ENCODE results near the gene AKR1E2. TPM values are rescaled to one million over a fixed set of nuclear protein-coding genes. Genes with fewer than 3 reads are reported as not detected.

AKR1E2 gene
- total RNA-seq, 8 experiments from 2014 or later = 3.0 to 19.0 (median 5.1) TPM

DNA sequence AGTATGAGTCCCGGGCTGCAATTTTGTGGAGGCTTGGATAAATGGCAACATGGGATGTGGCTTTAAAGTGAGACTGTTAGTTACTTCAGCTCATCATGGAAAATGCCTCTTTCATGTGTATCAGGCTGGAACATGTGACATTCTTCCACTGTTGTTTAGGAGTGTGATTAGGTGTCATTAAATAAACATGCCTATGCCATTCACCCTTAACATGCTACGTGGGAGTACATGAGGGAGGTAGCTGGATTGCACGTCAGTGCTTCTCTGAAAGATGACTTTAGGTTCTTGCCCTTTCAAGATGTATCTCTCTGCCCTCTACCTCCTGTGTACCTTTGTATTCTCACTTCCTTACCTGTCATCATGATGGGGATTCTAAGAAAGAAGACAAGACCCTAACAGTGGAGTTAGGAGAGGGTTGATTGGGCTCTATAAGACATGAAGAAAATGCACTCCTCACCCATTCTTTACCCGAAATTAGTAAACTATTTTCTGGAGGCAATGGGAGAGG lies 8.9 kb downstream of the AKR1E2 start:
- 63 to 88% (median 82%) methylated on average over 1 to 3 of the region's 4 CpGs; no CpG with 5 or more reads in 4 of the 10 experiments for WGBS, 10 experiments
- no peak overlapping the region for H3K4me3 ChIP-seq
- ATAC-seq (replicated peaks in 6 of 8) = no peak
- in situ Hi-C loops (cut with MboI; ENCODE audit: low pct_unique_long_range_greater_than_20kb in 2 of 9, low sequenced_read_pairs in 9 of 9, unreplicated experiment in 9 of 9) = loop anchor here in 4 of 9 experiments (25.0 kb wide), 6 partner anchors 452 to 802 kb away; no protein-coding TSS in a partner anchor
- peaks cover 0 to 9% of the 10 kb centered on the region in 2 donors for H3K4me1 ChIP-seq (replicated peaks in 1 of 2)
- H3K27ac ChIP-seq = no peak overlapping the region

DNA sequence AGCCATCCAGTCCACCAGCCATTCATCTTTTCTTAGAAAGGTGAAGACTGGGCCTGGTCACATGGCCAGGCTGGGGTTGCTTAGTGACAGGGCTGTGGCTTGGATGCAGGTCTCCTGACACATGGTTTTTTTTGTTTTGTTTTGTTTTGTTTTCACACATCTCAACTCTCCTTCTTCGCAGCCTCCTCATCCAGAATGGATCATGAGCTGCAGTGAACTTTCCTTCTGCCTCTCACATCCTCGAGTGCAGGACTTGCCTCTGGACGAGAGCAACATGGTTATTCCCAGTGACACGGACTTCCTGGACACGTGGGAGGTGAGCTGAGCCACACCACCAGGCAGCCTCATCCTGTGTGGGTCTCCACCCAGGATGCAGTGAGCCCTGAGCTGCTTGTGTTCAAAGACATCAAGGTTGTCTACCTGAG lies 9.5 kb downstream of the AKR1E2 start:
- ATAC-seq (replicated peaks in 6 of 8) = peak in 5 of 8 experiments; percentile 35 to 72 (median 57)
- in situ Hi-C loops (cut with MboI; ENCODE audit: low pct_unique_long_range_greater_than_20kb in 2 of 9, low sequenced_read_pairs in 9 of 9, unreplicated experiment in 9 of 9) = loop anchor here in 4 of 9 experiments (25.0 kb wide), 6 partner anchors 452 to 802 kb away; no protein-coding TSS in a partner anchor
- Histone ChIP-seq H3K27ac (no peak overlapping the region), H3K4me3 (no peak overlapping the region), H3K4me1 (replicated peaks in 1 of 2) (peaks cover 0 to 9% of the 10 kb centered on the region in 2 donors)
- WGBS, 10 experiments = 50 to 100% (median 72%) methylated on average over 1 to 4 of the region's 5 CpGs; no CpG with 5 or more reads in 3 of the 10 experiments

DNA sequence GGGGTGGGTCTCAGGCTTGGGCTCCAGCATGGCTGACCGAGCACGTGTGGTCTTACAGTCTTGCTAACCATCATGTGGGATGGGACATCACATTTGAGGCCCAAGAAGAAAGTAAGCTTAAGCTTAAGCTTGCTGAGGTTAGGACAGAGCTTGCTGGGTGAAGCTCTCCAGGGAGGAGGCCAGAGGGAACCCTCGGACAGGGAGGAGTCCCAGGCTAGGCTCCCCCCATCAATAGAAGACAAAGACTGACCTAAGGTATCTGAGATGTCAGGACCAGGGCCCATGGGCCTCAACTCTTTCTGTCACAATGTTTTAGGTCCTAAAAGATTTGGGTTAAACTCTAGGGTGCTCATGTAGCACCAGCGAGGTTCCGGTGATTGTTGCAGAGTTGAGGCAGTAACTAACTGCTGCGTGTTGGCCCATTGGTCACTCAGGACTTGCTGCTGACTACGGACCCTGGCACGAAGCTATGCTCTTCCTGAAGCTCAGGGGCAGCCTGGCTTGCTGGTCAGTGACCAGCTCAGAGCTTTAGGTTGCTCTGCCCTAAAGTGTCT lies 10.5 kb downstream of the AKR1E2 start:
- in situ Hi-C loops (cut with MboI; ENCODE audit: low pct_unique_long_range_greater_than_20kb in 2 of 9, low sequenced_read_pairs in 9 of 9, unreplicated experiment in 9 of 9) = loop anchor here in 4 of 9 experiments (25.0 kb wide), 6 partner anchors 451 to 801 kb away; no protein-coding TSS in a partner anchor
- H3K4me3 ChIP-seq = no peak overlapping the region
- WGBS, 10 experiments = 70 to 100% (median 94%) methylated on average over 2 to 7 of the region's 8 CpGs; no CpG with 5 or more reads in 2 of the 10 experiments
- no peak for ATAC-seq (replicated peaks in 6 of 8)
- no peak overlapping the region for H3K27ac ChIP-seq
- H3K4me1 ChIP-seq (replicated peaks in 1 of 2) = peaks cover 0 to 9% of the 10 kb centered on the region in 2 donors

DNA sequence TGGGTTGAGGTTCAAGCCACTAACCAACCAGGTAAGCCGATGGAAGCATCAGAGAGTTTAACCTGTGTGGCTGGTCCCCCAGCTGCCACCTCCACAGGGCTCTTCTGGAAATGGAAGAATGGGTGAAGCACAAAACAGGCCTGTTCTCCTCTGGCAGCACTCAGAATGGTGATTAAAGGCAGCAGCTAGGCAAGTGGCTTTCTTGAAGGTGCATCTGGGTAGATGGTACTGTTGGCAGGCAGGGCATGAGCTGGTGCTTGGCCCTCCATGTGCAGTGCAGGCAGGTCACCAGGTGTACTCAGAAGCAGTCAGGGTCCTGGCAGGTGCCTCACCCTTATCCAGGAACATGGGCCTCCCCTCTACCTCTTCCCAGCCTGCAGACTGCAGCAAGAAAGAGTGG lies 11.5 kb downstream of the AKR1E2 start:
- no peak overlapping the region for H3K27ac ChIP-seq
- H3K4me1 ChIP-seq (replicated peaks in 1 of 2) = peaks cover 0 to 9% of the 10 kb centered on the region in 2 donors
- no peak for ATAC-seq (replicated peaks in 6 of 8)
- WGBS, 10 experiments = 80 to 100% (median 100%) methylated on average over 1 of the region's 1 CpG; no CpG with 5 or more reads in 5 of the 10 experiments
- in situ Hi-C loops (cut with MboI; ENCODE audit: low pct_unique_long_range_greater_than_20kb in 2 of 9, low sequenced_read_pairs in 9 of 9, unreplicated experiment in 9 of 9) = loop anchor here in 4 of 9 experiments (25.0 kb wide), 6 partner anchors 450 to 800 kb away; no protein-coding TSS in a partner anchor
- no peak overlapping the region for H3K4me3 ChIP-seq

DNA sequence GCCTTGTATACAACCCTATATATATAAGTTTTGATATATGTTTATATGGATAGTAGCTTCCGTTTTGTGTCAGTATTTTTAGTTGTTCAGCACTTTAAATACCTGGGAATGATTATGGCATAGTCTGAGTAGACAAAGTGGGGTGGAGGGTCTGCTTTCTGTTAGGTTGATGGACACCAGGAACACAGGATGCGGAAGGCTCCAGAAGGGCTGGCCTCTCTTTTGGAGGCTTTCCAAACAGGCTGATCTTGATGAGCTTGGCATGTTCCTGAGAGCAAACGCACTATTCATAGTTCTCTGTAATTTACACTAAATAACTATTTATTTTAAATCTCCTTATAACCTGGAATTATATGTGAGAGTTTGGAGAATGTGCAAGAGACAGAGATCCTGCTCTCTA lies 12.7 kb downstream of the AKR1E2 start:
- peaks cover 0 to 9% of the 10 kb centered on the region in 2 donors for H3K4me1 ChIP-seq (replicated peaks in 1 of 2)
- WGBS, 10 experiments = 20 to 100% (median 85%) methylated on average over 1 to 3 of the region's 3 CpGs; no CpG with 5 or more reads in 2 of the 10 experiments
- H3K4me3 ChIP-seq = no peak overlapping the region
- H3K27ac ChIP-seq = no peak overlapping the region
- no peak for ATAC-seq (replicated peaks in 6 of 8)
- in situ Hi-C loops (cut with MboI; ENCODE audit: low pct_unique_long_range_greater_than_20kb in 2 of 9, low sequenced_read_pairs in 9 of 9, unreplicated experiment in 9 of 9) = loop anchor here in 4 of 9 experiments (25.0 kb wide), 6 partner anchors 449 to 799 kb away; no protein-coding TSS in a partner anchor

DNA sequence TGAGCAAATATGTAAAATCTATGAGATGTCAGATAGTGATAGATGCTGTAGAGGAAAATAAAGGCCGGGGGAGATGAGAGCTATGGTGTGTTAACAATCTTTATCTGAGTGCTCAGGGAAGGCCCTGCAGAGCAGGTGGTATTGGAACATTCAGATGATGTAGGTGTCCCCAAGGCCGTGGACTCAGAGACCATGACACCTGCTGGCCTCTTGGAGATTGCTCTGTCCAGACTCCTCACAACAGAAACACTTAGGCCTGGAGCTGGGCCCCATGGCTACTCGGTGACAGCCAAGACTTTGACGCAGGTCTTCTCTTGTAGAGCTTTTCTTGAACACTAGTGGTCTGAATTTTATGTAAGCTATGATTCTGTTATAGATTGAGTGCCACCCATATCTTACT lies 13.3 kb downstream of the AKR1E2 start:
- Histone ChIP-seq H3K4me1 (replicated peaks in 1 of 2) (peaks cover 0 to 9% of the 10 kb centered on the region in 2 donors), H3K27ac (no peak overlapping the region), H3K4me3 (no peak overlapping the region)
- WGBS, 10 experiments = 36 to 100% (median 77%) methylated on average over 1 to 3 of the region's 4 CpGs; no CpG with 5 or more reads in 3 of the 10 experiments
- peak in 2 of 8 experiments; percentile 13 to 22 for ATAC-seq (replicated peaks in 6 of 8)
- in situ Hi-C loops (cut with MboI; ENCODE audit: low pct_unique_long_range_greater_than_20kb in 2 of 9, low sequenced_read_pairs in 9 of 9, unreplicated experiment in 9 of 9) = loop anchor here in 4 of 9 experiments (25.0 kb wide), 6 partner anchors 448 to 798 kb away; no protein-coding TSS in a partner anchor

DNA sequence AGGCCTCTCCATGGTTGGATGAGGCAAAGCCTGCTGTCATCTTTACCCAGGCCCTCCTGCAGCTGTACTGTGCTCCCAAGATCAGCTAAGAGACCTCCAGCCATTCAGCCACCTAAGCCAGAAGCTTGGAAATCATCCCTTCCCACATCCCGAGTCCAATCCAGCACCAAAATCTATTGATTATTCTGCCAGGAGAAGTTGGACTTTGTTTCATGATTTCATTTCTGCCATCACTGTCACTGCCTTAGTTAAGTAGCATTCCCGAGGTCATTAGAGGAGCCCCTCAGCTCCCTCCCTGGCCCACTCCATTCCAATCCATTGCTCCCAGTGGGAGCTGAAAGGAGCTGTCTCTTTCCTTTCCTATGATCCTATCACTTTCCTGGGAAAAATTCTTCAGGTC lies 14.1 kb downstream of the AKR1E2 start:
- Histone ChIP-seq H3K4me3 (no peak overlapping the region), H3K27ac (no peak overlapping the region), H3K4me1 (replicated peaks in 1 of 2) (peaks cover 0 to 6% of the 10 kb centered on the region in 2 donors)
- ATAC-seq (replicated peaks in 6 of 8) = no peak
- 40 to 100% (median 97%) methylated on average over 1 to 2 of the region's 2 CpGs; no CpG with 5 or more reads in 4 of the 10 experiments for WGBS, 10 experiments
- in situ Hi-C loops (cut with MboI; ENCODE audit: low pct_unique_long_range_greater_than_20kb in 2 of 9, low sequenced_read_pairs in 9 of 9, unreplicated experiment in 9 of 9) = loop anchor here in 5 of 9 experiments (10.0 to 25.0 kb wide), 7 partner anchors 447 to 797 kb away; no protein-coding TSS in a partner anchor

DNA sequence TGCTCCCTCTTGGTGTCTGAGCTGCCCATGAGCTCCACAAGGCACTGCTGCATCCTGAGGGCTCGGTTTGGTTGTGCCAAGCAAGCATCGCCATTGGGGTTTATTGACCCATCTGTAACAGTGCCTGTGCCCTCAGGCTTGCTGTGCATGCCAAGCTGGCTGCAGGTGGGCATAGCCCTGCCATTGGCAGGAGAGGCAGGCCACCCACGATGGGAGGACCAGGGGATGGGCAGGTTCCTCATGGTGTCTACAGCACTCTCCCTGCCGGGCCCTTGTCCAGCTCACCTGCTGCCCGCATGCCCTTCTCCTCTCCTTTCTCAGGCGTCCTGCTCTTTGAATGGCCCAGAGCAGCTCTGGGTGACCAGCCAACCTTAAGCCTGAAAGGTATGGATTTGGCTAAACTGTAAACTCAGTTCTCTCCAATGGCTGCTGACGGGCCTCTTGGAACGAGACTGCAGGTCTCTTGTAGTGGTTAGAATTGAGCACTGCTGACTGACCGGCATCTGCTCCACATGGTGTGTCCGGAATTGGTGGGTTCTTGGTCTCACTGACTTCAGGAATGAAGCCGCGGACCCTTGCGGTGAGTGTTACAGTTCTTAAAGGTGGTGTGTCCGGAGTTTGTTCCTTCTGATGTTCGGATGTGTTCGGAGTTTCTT lies 17.6 kb downstream of the AKR1E2 start:
- Histone ChIP-seq H3K27ac (no peak overlapping the region), H3K4me3 (no peak overlapping the region), H3K4me1 (replicated peaks in 1 of 2) (no peaks in the 10 kb centered on the region)
- in situ Hi-C loops (cut with MboI; ENCODE audit: low pct_unique_long_range_greater_than_20kb in 2 of 9, low sequenced_read_pairs in 9 of 9, unreplicated experiment in 9 of 9) = loop anchor here in 5 of 9 experiments (10.0 to 25.0 kb wide), 7 partner anchors 444 to 794 kb away; no protein-coding TSS in a partner anchor
- WGBS, 10 experiments = 81 to 100% (median 98%) methylated on average over 1 to 8 of the region's 16 CpGs; no CpG with 5 or more reads in 2 of the 10 experiments
- no peak for ATAC-seq (replicated peaks in 6 of 8)

DNA sequence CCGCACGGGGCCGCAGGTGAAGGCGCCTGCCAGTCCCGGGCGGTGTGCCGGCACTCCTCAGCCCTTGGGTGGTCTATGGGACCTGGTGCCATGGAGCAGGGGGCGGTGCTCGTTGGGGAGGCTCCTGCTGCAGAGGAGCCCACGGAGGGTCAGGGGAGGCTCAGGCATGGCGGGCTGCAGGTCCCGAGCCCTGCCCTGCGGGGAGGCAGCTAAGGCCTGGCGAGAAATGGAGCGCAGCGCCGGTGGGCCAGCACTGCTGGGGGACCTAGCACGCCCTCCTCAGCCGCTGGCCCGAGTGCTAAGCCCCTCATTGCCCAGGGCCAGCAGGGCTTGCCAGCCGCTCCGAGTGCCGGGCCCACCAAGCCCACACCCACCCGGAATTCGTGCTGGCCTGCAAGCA lies 18.9 kb downstream of the AKR1E2 start:
- in situ Hi-C loops (cut with MboI; ENCODE audit: low pct_unique_long_range_greater_than_20kb in 2 of 9, low sequenced_read_pairs in 9 of 9, unreplicated experiment in 9 of 9) = loop anchor here in 5 of 9 experiments (10.0 to 25.0 kb wide), 7 partner anchors 442 to 792 kb away; no protein-coding TSS in a partner anchor
- Histone ChIP-seq H3K27ac (no peak overlapping the region), H3K4me1 (replicated peaks in 1 of 2) (peaks cover 0 to under 1% of the 10 kb centered on the region in 2 donors), H3K4me3 (no peak overlapping the region)
- no peak for ATAC-seq (replicated peaks in 6 of 8)
- WGBS, 10 experiments = 82 to 100% (median 100%) methylated on average over 1 to 3 of the region's 25 CpGs; no CpG with 5 or more reads in 7 of the 10 experiments

DNA sequence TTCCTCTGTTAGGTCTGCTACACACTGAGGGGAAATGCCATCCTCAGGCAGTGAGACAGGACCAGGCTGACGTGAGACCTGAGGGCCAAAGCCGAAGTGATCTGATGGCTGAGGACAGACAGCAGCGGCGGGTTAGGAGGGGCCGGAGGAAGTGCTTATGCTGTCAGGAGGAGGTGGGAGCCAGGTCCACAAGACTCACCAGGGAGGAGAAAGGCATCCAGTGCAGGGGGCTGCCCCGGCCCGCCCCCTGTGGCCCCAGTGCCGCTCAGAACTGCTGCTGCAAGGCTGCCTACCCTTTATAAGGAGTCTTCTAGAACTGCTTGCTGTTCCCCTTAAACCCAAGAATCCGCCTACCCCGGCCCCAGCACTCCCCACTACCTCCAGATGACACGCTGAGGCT lies 19.8 kb downstream of the AKR1E2 start:
- 70 to 100% (median 100%) methylated on average over 1 to 2 of the region's 11 CpGs; no CpG with 5 or more reads in 5 of the 10 experiments for WGBS, 10 experiments
- no peak for ATAC-seq (replicated peaks in 6 of 8)

DNA sequence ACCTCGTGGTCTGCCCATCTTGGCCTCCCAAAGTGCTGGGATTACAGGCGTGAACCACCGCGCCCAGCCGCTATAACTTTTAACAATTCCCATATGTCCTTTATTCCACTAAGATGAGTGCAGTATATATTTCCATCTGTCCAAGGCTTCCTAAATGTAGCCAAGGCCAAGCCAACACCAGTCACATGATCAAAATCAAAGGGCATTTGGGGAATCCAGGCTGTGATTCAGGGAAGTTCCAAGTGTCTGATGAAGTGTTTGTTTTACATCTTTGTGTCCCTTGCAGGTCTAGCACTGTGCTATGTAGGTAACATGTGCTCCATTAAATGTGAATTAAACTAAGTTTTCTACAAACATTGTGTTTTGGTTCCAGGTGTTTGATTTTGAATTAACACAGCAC lies 20.8 kb downstream of the AKR1E2 start:
- ATAC-seq (replicated peaks in 6 of 8) = no peak

More for the DNA sequence above, 19.8 kb downstream of the AKR1E2 start:
- in situ Hi-C loops (cut with MboI; ENCODE audit: low pct_unique_long_range_greater_than_20kb in 2 of 9, low sequenced_read_pairs in 9 of 9, unreplicated experiment in 9 of 9) = loop anchor here in 5 of 9 experiments (10.0 to 25.0 kb wide), 7 partner anchors 442 to 792 kb away; no protein-coding TSS in a partner anchor
- Histone ChIP-seq H3K4me3 (no peak overlapping the region), H3K4me1 (replicated peaks in 1 of 2) (peaks cover 3 to 4% of the 10 kb centered on the region in 2 donors), H3K27ac (no peak overlapping the region)

DNA sequence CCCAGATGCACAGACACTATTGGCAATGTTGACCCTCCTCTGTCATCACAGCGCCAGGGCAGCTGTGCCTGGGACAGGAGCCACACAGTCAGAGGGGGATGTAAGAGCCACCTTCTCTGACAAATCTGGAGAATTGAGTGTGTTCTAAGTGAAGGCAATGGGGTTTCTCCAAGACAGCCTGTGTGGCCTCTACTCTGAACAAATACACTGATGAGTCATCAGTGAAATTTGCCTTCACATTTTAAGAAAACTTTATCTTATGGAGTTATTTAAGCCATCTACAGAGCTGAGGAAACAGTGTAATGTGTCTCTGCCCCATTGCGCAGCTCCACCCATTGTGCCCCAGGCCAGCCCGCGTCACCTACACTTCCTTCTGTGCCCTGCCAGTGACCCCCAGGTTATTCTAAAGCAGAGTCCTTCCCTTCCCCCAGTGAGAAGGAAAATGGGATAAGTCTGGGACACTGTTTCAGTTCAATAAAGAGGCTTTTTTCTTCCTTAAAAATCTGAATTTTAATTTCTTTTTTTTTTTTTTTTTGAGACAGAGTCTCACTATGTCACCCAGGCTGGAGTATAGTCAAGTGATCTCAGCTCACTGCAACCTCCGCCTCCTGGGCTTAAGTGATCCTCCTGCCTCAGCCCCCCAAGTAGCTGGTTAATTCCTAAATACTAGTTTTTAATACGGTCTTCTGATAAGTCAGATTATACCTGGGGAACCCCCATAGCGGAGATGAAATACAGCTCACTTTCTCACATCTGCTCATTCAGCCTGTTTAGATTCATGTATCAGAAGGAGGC lies 21.8 kb downstream of the AKR1E2 start:
- in situ Hi-C loops (cut with MboI; ENCODE audit: low pct_unique_long_range_greater_than_20kb in 2 of 9, low sequenced_read_pairs in 9 of 9, unreplicated experiment in 9 of 9) = loop anchor here in 5 of 9 experiments (10.0 to 25.0 kb wide), 7 partner anchors 440 to 790 kb away; no protein-coding TSS in a partner anchor
- H3K4me1 ChIP-seq (replicated peaks in 1 of 2) = peaks cover 3 to 4% of the 10 kb centered on the region in 2 donors
- no peak overlapping the region for H3K4me3 ChIP-seq
- 20 to 100% (median 82%) methylated on average over 2 to 7 of the region's 7 CpGs; no CpG with 5 or more reads in 1 of the 10 experiments for WGBS, 10 experiments
- peak in 4 of 8 experiments; percentile 6 to 85 (median 76) for ATAC-seq (replicated peaks in 6 of 8)
- no peak overlapping the region for H3K27ac ChIP-seq

More for the DNA sequence above, 20.8 kb downstream of the AKR1E2 start:
- no peak overlapping the region for H3K27ac ChIP-seq
- peaks cover 3 to 4% of the 10 kb centered on the region in 2 donors for H3K4me1 ChIP-seq (replicated peaks in 1 of 2)
- 75 to 100% (median 95%) methylated on average over 1 to 4 of the region's 5 CpGs; no CpG with 5 or more reads in 6 of the 10 experiments for WGBS, 10 experiments
- no peak overlapping the region for H3K4me3 ChIP-seq
- in situ Hi-C loops (cut with MboI; ENCODE audit: low pct_unique_long_range_greater_than_20kb in 2 of 9, low sequenced_read_pairs in 9 of 9, unreplicated experiment in 9 of 9) = loop anchor here in 5 of 9 experiments (10.0 to 25.0 kb wide), 7 partner anchors 441 to 791 kb away; no protein-coding TSS in a partner anchor
